OCI-LY1 (cell line): ENCODE data around the gene KRT2.

ENCODE experiments used
- H2AFZ ChIP-seq: fragments of 200-600 bp; sonication (generic), shearing (Covaris generic); 2 replicates; pipeline ENCODE4 v1.6.0; 2014; ENCODE audit warnings: antibody characterized with exemption, mild to moderate bottlenecking, low read length
- H3F3A ChIP-seq: fragments of 200-600 bp; sonication (generic), shearing (Covaris generic); 2 replicates; pipeline ENCODE4 v1.6.0; 2014; ENCODE audit warnings: mild to moderate bottlenecking, antibody characterized with exemption, low read length, moderate library complexity; ENCODE audit not compliant: insufficient read depth
- H3K27ac ChIP-seq: fragments of 200-600 bp; sonication (generic); 2 replicates; pipeline ENCODE4 v1.5.1; 2014; ENCODE audit warnings: low read length, mixed run types, mild to moderate bottlenecking, low read depth; ENCODE audit not compliant: poor library complexity, severe bottlenecking
- H3K27me3 ChIP-seq: fragments of 200-600 bp; sonication (generic); 2 replicates; pipeline ENCODE4 v1.6.0; 2014; ENCODE audit warnings: antibody characterized with exemption, mild to moderate bottlenecking, low read length, moderate library complexity; ENCODE audit not compliant: insufficient read depth
- H3K36me3 ChIP-seq: fragments of 200-600 bp; sonication (generic); 2 replicates; pipeline ENCODE4 v1.6.1; 2014; ENCODE audit warnings: mild to moderate bottlenecking, antibody characterized with exemption, low read length, moderate library complexity, mixed read lengths; ENCODE audit not compliant: insufficient read depth
- H3K4me1 ChIP-seq: fragments of 200-600 bp; sonication (generic); 2 replicates; pipeline ENCODE4 v1.5.1; 2014; ENCODE audit warnings: mild to moderate bottlenecking, low read length, moderate library complexity; ENCODE audit not compliant: insufficient read depth, severe bottlenecking
- H3K4me2 ChIP-seq: fragments of 200-600 bp; sonication (generic), shearing (Covaris generic); 2 replicates; pipeline ENCODE4 v1.6.1; 2014; ENCODE audit warnings: low read length
- H3K4me3 ChIP-seq: fragments of 200-600 bp; sonication (generic); 2 replicates; pipeline ENCODE4 v1.5.1; 2014; ENCODE audit warnings: low read length, low read depth, mild to moderate bottlenecking, mixed read lengths; ENCODE audit not compliant: poor library complexity, severe bottlenecking
- H3K79me2 ChIP-seq: fragments of 200-600 bp; shearing (Covaris generic); 2 replicates; pipeline ENCODE4 v1.6.1; 2016; ENCODE audit warnings: mixed run types, low read length, mixed read lengths; ENCODE audit not compliant: insufficient read depth
- H3K9ac ChIP-seq: fragments of 200-600 bp; sonication (generic), shearing (Covaris generic); 2 replicates; pipeline ENCODE4 v1.6.1; 2014; ENCODE audit warnings: mild to moderate bottlenecking, low read length, mixed read lengths
- H3K9me2 ChIP-seq: fragments of 200-600 bp; sonication (generic), shearing (Covaris generic); 2 replicates; pipeline ENCODE4 v1.6.1; 2014; ENCODE audit warnings: low read depth, mild to moderate bottlenecking, low read length, mixed read lengths
- H3K9me3 ChIP-seq: fragments of 200-600 bp; shearing (Covaris generic); 2 replicates; pipeline ENCODE4 v1.6.1; 2014; ENCODE audit warnings: low read length, mixed read lengths
- H4K20me1 ChIP-seq: fragments of 200-600 bp; sonication (generic), shearing (Covaris generic); 2 replicates; pipeline ENCODE4 v1.6.0; 2016; ENCODE audit warnings: mild to moderate bottlenecking, low read length; ENCODE audit not compliant: insufficient read depth
- EZH2 ChIP-seq: fragments of 200-600 bp; sonication (generic), shearing (Covaris generic); IDR thresholded peaks from 2 replicates; pipeline ENCODE4 v1.8.0; 2017; ENCODE audit warnings: borderline replicate concordance, mixed run types, mild to moderate bottlenecking, antibody characterized with exemption, low read length, moderate library complexity, mixed read lengths
- TF ChIP-seq, protein P1 (sequence below): fragments of 200-600 bp; sonication (generic), shearing (Covaris generic); IDR thresholded peaks from 2 replicates; pipeline ENCODE4 v1.5.1; 2017; ENCODE audit warnings: mild to moderate bottlenecking, antibody characterized with exemption, low read length, moderate library complexity, mixed read lengths

The KRT2 gene

GRCh38 chr12:52699373-52699772 is 47.4 kb upstream of the KRT2 start:
- Histone ChIP-seq H3K27me3 (no peaks in the 10 kb centered on the region), H3K4me1 (no peaks in the 10 kb centered on the region), H3K9me3 (no peaks in the 10 kb centered on the region), H3F3A (no peaks in the 10 kb centered on the region), H3K27ac (no peak overlapping the region), H3K79me2 (no peaks in the 10 kb centered on the region), H3K4me2 (no peak overlapping the region), H2AFZ (no peak overlapping the region), H3K36me3 (no peaks in the 10 kb centered on the region), H3K4me3 (no peak overlapping the region), H4K20me1 (no peaks in the 10 kb centered on the region), H3K9ac (no peak overlapping the region), H3K9me2 (no peaks in the 10 kb centered on the region)
- TF ChIP-seq, protein P1, sequence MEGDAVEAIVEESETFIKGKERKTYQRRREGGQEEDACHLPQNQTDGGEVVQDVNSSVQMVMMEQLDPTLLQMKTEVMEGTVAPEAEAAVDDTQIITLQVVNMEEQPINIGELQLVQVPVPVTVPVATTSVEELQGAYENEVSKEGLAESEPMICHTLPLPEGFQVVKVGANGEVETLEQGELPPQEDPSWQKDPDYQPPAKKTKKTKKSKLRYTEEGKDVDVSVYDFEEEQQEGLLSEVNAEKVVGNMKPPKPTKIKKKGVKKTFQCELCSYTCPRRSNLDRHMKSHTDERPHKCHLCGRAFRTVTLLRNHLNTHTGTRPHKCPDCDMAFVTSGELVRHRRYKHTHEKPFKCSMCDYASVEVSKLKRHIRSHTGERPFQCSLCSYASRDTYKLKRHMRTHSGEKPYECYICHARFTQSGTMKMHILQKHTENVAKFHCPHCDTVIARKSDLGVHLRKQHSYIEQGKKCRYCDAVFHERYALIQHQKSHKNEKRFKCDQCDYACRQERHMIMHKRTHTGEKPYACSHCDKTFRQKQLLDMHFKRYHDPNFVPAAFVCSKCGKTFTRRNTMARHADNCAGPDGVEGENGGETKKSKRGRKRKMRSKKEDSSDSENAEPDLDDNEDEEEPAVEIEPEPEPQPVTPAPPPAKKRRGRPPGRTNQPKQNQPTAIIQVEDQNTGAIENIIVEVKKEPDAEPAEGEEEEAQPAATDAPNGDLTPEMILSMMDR: no peak

- no peaks in the 10 kb centered on the region for H3K9me2 ChIP-seq
- H3K27me3 ChIP-seq: no peaks in the 10 kb centered on the region
- H3K4me3 ChIP-seq: no peak overlapping the region
- H3K79me2 ChIP-seq: no peaks in the 10 kb centered on the region
- H3K36me3 ChIP-seq: no peaks in the 10 kb centered on the region
- H3K9ac ChIP-seq: no peak overlapping the region
- TF ChIP-seq EZH2: no peak
- TF ChIP-seq, protein P1: no peak
- H3F3A ChIP-seq: no peaks in the 10 kb centered on the region
- H3K4me2 ChIP-seq: no peak overlapping the region
- H3K27ac ChIP-seq: no peak overlapping the region
- H3K9me3 ChIP-seq: no peaks in the 10 kb centered on the region
- no peaks in the 10 kb centered on the region for H4K20me1 ChIP-seq
- no peak overlapping the region for H2AFZ ChIP-seq
- no peaks in the 10 kb centered on the region for H3K4me1 ChIP-seq
These were observed 46.8 kb upstream of the KRT2 start for GRCh38 chr12:52698651-52699340.

DNA sequence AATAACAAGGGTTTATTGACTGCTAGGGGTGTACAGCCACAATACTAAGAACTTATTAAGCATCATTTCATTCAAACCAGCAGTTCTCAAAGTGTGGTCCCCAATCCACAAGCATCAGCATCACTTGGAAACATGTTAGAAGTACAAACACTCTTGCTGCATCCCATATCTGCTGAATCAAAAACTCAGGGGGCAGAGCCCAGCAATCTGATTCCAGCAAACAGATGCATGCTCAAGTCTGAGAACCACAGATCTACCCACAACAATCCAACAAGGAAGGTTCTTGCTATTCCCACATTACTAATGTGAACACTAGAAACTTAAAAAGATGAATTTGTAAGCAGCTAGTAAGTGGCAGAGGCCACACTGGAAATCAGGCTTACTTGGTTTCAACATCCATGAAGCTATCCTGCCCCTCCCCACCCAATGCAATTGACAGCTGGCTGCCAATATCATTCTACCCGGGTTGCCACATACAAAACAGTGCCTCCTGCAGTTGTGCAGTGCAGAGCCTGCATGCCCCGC is 45.1 kb upstream of the KRT2 start:
- Histone ChIP-seq H3K36me3 (no peaks in the 10 kb centered on the region), H3K9ac (no peak overlapping the region), H3K4me3 (no peak overlapping the region), H4K20me1 (no peaks in the 10 kb centered on the region), H3K27ac (no peak overlapping the region), H3F3A (no peaks in the 10 kb centered on the region), H2AFZ (no peak overlapping the region), H3K4me2 (no peak overlapping the region), H3K79me2 (no peaks in the 10 kb centered on the region), H3K9me3 (no peaks in the 10 kb centered on the region), H3K27me3 (no peaks in the 10 kb centered on the region), H3K9me2 (no peaks in the 10 kb centered on the region), H3K4me1 (no peaks in the 10 kb centered on the region)
- TF ChIP-seq EZH2: no peak
- TF ChIP-seq, protein P1: peak; percentile 11; the same call in 1 of the 2 replicates
